Ectodermal cell (in vitro differentiated cells): ENCODE measurements around the gene CAND2.

Experiments
- H3K27ac ChIP-seq: 2 replicates; pipeline ENCODE4 v1.7.0; 2013; ENCODE audit warnings: mild to moderate bottlenecking, low read depth, low read length; ENCODE audit not compliant: insufficient read depth, poor library complexity, severe bottlenecking
- H3K27me3 ChIP-seq: 2 replicates; pipeline ENCODE4 v1.7.0; 2013; ENCODE audit warnings: mild to moderate bottlenecking, low read length; ENCODE audit not compliant: insufficient read depth, control insufficient read depth, poor library complexity, severe bottlenecking
- H3K36me3 ChIP-seq: one replicate; pipeline ENCODE4 v1.7.0; 2013; ENCODE audit warnings: low read length; ENCODE audit not compliant: control insufficient read depth, insufficient read depth
- H3K4me1 ChIP-seq: one replicate; pipeline ENCODE4 v1.7.0; 2013; ENCODE audit warnings: low read length; ENCODE audit not compliant: control insufficient read depth, insufficient read depth
- H3K4me3 ChIP-seq: 2 replicates; pipeline ENCODE4 v1.7.0; 2013; ENCODE audit warnings: low read depth, low read length, control low read depth; ENCODE audit not compliant: insufficient read depth
- H3K9me3 ChIP-seq: 2 replicates; pipeline ENCODE4 v1.7.0; 2013; ENCODE audit warnings: mild to moderate bottlenecking, low read length, moderate library complexity; ENCODE audit not compliant: control insufficient read depth
- WGBS, 2 experiments: methylation state at CpG; one replicate each; pipeline ENCODE4 v1.1.7; 2013; ENCODE audit warnings: missing lambda C conversion rate in 2 of 2; 5-methylcytosine and 5-hydroxymethylcytosine counted together

Gene CAND2

GRCh38 chr3:12815078-12815477, 18.6 kb downstream of the CAND2 start:
- no peak overlapping the region for H3K27ac ChIP-seq
- peaks cover 4% of the 10 kb centered on the region for H3K4me1 ChIP-seq
- H3K27me3 ChIP-seq: no peaks in the 10 kb centered on the region
- 95 to 96% methylated on average over 24 of the region's 24 CpGs for WGBS, 2 experiments
- no peaks in the 10 kb centered on the region for H3K9me3 ChIP-seq
- H3K4me3 ChIP-seq: no peak overlapping the region
- H3K36me3 ChIP-seq: no peaks in the 10 kb centered on the region

- peaks cover 2% of the 10 kb centered on the region for H3K4me1 ChIP-seq
- no peaks in the 10 kb centered on the region for H3K36me3 ChIP-seq
- H3K27ac ChIP-seq: no peak overlapping the region
- H3K27me3 ChIP-seq: no peaks in the 10 kb centered on the region
- no peaks in the 10 kb centered on the region for H3K9me3 ChIP-seq
- H3K4me3 ChIP-seq: no peak overlapping the region
- 86 to 89% methylated on average over 9 of the region's 9 CpGs for WGBS, 2 experiments
Measured at GRCh38 chr3:12815719-12816118, 19.2 kb downstream of the CAND2 start.

GRCh38 chr3:12816521-12817342, 20.3 kb downstream of the CAND2 start:
- Histone ChIP-seq H3K27me3 (no peaks in the 10 kb centered on the region), H3K4me1 (no peaks in the 10 kb centered on the region), H3K27ac (no peak overlapping the region), H3K36me3 (no peaks in the 10 kb centered on the region), H3K9me3 (no peaks in the 10 kb centered on the region), H3K4me3 (no peak overlapping the region)
- WGBS, 2 experiments: 94 to 96% methylated on average over 34 of the region's 34 CpGs

GRCh38 chr3:12817343-12817710, 20.8 kb downstream of the CAND2 start:
- no peaks in the 10 kb centered on the region for H3K27me3 ChIP-seq
- WGBS, 2 experiments: 94% methylated on average over 16 of the region's 16 CpGs

GRCh38 chr3:12818273-12818672, 21.8 kb downstream of the CAND2 start:
- no peak overlapping the region for H3K4me3 ChIP-seq
- no peaks in the 10 kb centered on the region for H3K9me3 ChIP-seq
- no peaks in the 10 kb centered on the region for H3K27me3 ChIP-seq
- no peaks in the 10 kb centered on the region for H3K4me1 ChIP-seq
- no peak overlapping the region for H3K27ac ChIP-seq
- no peaks in the 10 kb centered on the region for H3K36me3 ChIP-seq
- 92 to 93% methylated on average over 8 of the region's 8 CpGs for WGBS, 2 experiments

More at GRCh38 chr3:12817343-12817710, 20.8 kb downstream of the CAND2 start:
- H3K36me3 ChIP-seq: no peaks in the 10 kb centered on the region
- no peaks in the 10 kb centered on the region for H3K9me3 ChIP-seq
- no peaks in the 10 kb centered on the region for H3K4me1 ChIP-seq
- H3K4me3 ChIP-seq: no peak overlapping the region
- no peak overlapping the region for H3K27ac ChIP-seq

- 86 to 94% methylated on average over 5 of the region's 5 CpGs for WGBS, 2 experiments
- Histone ChIP-seq H3K9me3 (no peaks in the 10 kb centered on the region), H3K27me3 (no peaks in the 10 kb centered on the region), H3K27ac (no peak overlapping the region), H3K4me1 (no peaks in the 10 kb centered on the region), H3K36me3 (no peaks in the 10 kb centered on the region), H3K4me3 (no peak overlapping the region)
Measured at GRCh38 chr3:12818773-12819172, 22.3 kb downstream of the CAND2 start.

GRCh38 chr3:12822725-12823373, 26.4 kb downstream of the CAND2 start:
- no peak overlapping the region for H3K4me3 ChIP-seq
- H3K36me3 ChIP-seq: no peaks in the 10 kb centered on the region
- no peaks in the 10 kb centered on the region for H3K4me1 ChIP-seq
- no peaks in the 10 kb centered on the region for H3K27me3 ChIP-seq
- H3K27ac ChIP-seq: no peak overlapping the region
- H3K9me3 ChIP-seq: no peaks in the 10 kb centered on the region
- 73 to 74% methylated on average over 7 of the region's 8 CpGs for WGBS, 2 experiments

- H3K36me3 ChIP-seq: no peaks in the 10 kb centered on the region
- no peak overlapping the region for H3K4me3 ChIP-seq
- H3K27me3 ChIP-seq: no peaks in the 10 kb centered on the region
- no peaks in the 10 kb centered on the region for H3K9me3 ChIP-seq
- no peaks in the 10 kb centered on the region for H3K4me1 ChIP-seq
- 90 to 94% methylated on average over 7 of the region's 7 CpGs for WGBS, 2 experiments
- H3K27ac ChIP-seq: no peak overlapping the region
Measured at GRCh38 chr3:12824299-12824698, 27.8 kb downstream of the CAND2 start.

GRCh38 chr3:12825156-12825555, 28.7 kb downstream of the CAND2 start:
- 94 to 95% methylated on average over 8 of the region's 8 CpGs for WGBS, 2 experiments
- no peaks in the 10 kb centered on the region for H3K4me1 ChIP-seq
- H3K36me3 ChIP-seq: no peaks in the 10 kb centered on the region
- no peak overlapping the region for H3K4me3 ChIP-seq
- no peaks in the 10 kb centered on the region for H3K9me3 ChIP-seq
- H3K27me3 ChIP-seq: no peaks in the 10 kb centered on the region
- H3K27ac ChIP-seq: no peak overlapping the region

- Histone ChIP-seq H3K9me3 (no peaks in the 10 kb centered on the region), H3K36me3 (peaks cover 7% of the 10 kb centered on the region), H3K27me3 (no peaks in the 10 kb centered on the region), H3K4me3 (no peak overlapping the region), H3K27ac (no peak overlapping the region), H3K4me1 (no peaks in the 10 kb centered on the region)
- 97 to 98% methylated on average over 3 to 4 of the region's 4 CpGs for WGBS, 2 experiments
Measured at GRCh38 chr3:12828751-12829150, 32.3 kb downstream of the CAND2 start.
